Thymus (tissue), 11 donors: ENCODE data around the gene EPHB1. TPM values are rescaled to one million over a fixed set of nuclear protein-coding genes. Genes with fewer than 3 reads are reported as not detected.

Experiments
- DNase-seq, 9 donors: peaks; one replicate each; pipeline ENCODE4 v3.0.0-alpha.2; 2013; ENCODE audit warnings: low spot score in 9 of 9, low read depth in 6 of 9, missing footprints in 1 of 9
- H3K27ac ChIP-seq, 2 donors: one replicate each; pipeline ENCODE4 v1.5.1; 2013; ENCODE audit warnings: control low read depth in 1 of 2, low read depth in 1 of 2, low read length in 1 of 2, mild to moderate bottlenecking in 1 of 2, moderate library complexity in 1 of 2
- H3K27me3 ChIP-seq, 2 donors: one replicate each; pipeline ENCODE4 v1.5.1; 2013; ENCODE audit warnings: low read length in 1 of 2; ENCODE audit not compliant: control insufficient read depth in 2 of 2, insufficient read depth in 1 of 2
- H3K36me3 ChIP-seq, 2 donors: one replicate each; pipeline ENCODE4 v1.5.1; 2013; ENCODE audit warnings: low read length in 1 of 2, mild to moderate bottlenecking in 1 of 2, moderate library complexity in 1 of 2; ENCODE audit not compliant: control insufficient read depth in 2 of 2, insufficient read depth in 2 of 2
- H3K4me1 ChIP-seq, 2 donors: one replicate each; pipeline ENCODE4 v1.5.1; 2013; ENCODE audit warnings: low read length in 2 of 2; ENCODE audit not compliant: control insufficient read depth in 2 of 2, insufficient read depth in 2 of 2
- H3K4me3 ChIP-seq, 2 donors: one replicate each; pipeline ENCODE4 v1.5.1; 2013; ENCODE audit warnings: low read length in 2 of 2, control low read depth in 1 of 2, mild to moderate bottlenecking in 1 of 2
- H3K9me3 ChIP-seq, 2 donors: one replicate each; pipeline ENCODE4 v1.5.1; 2013; ENCODE audit warnings: low read length in 1 of 2, mild to moderate bottlenecking in 1 of 2; ENCODE audit not compliant: control insufficient read depth in 2 of 2, insufficient read depth in 1 of 2
- WGBS: extraction: QIAGEN DNeasy Blood & Tissue Kit; methylation state at CpG from one replicate; pipeline ENCODE4 v1.1.7; 2013; 5-methylcytosine and 5-hydroxymethylcytosine counted together
- polyA plus RNA-seq: library from polyadenylated mRNA; stranded (reverse); fragments of 200-250 nt; gene quantifications from one replicate; pipeline ENCODE4 v1.2.3, GENCODE V29; 2013
- total RNA-seq: library from RNA; stranded (reverse); fragments of 120-200 nt; gene quantifications from one replicate; pipeline ENCODE4 v1.2.4, GENCODE V29; 2013
- donor health status: healthy.

The EPHB1 gene
- total and polyA plus RNA-seq, 2 donors: 0.46 to 0.66 TPM

GRCh38 chr3:135141672-135142071, 346.6 kb downstream of the EPHB1 start:
- Histone ChIP-seq H3K27me3 (no peaks in the 10 kb centered on the region), H3K36me3 (no peaks in the 10 kb centered on the region), H3K4me3 (no peak overlapping the region), H3K4me1 (no peaks in the 10 kb centered on the region), H3K27ac (no peak overlapping the region), H3K9me3 (no peaks in the 10 kb centered on the region)
- 88% methylated on average over 2 of the region's 2 CpGs for WGBS
- DNase-seq: no peak

DNA sequence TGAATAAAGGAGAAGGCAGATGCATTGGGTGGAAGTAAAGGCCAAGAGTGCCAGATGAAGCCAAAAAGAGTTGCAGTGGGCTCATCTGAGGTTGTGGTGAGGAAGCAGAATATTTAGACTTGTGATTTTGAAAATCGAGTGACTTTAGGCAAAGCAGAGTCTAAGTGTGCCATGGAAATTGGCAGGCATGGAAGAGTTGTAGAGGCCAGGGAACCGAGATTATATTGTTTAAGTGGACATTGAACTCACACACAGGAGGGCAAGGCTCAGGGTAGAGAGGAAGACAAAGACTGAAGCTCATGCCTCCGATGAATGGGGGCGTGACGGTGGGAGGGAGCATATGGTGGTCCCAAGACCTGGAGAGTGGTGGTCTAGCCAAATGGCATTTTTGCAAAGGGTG, 347.5 kb downstream of the EPHB1 start:
- DNase-seq: no peak
- no peaks in the 10 kb centered on the region for H3K4me1 ChIP-seq
- no peaks in the 10 kb centered on the region for H3K36me3 ChIP-seq
- H3K27ac ChIP-seq: no peak overlapping the region
- 81% methylated on average over 5 of the region's 5 CpGs for WGBS
- no peaks in the 10 kb centered on the region for H3K9me3 ChIP-seq
- H3K27me3 ChIP-seq: no peaks in the 10 kb centered on the region
- no peak overlapping the region for H3K4me3 ChIP-seq

DNA sequence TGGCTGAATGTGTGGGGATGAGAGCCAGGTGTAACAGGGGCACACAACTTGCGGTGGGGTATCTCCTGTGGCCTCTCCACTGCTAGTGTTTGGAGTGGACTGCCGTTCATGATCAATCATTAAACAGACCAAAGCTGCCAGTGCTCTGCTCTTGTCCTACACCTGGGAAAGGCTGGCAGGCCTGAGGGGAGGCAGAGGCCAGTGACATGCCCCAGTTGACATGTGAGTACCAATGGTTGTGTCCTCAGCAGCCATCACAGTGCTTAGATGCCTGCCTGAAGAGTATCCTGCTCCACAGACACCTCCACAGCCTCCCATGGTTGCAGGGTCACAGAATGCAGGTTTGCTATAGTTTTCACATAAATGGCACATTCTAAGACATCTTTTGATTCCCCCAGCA, 348.4 kb downstream of the EPHB1 start:
- H3K36me3 ChIP-seq: no peaks in the 10 kb centered on the region
- H3K4me1 ChIP-seq: no peaks in the 10 kb centered on the region
- H3K4me3 ChIP-seq: no peak overlapping the region
- H3K27ac ChIP-seq: no peak overlapping the region
- DNase-seq: no peak
- no peaks in the 10 kb centered on the region for H3K27me3 ChIP-seq
- H3K9me3 ChIP-seq: no peaks in the 10 kb centered on the region
- WGBS: 97% methylated on average over 2 of the region's 2 CpGs

GRCh38 chr3:135145581-135145980, 350.5 kb downstream of the EPHB1 start:
- Histone ChIP-seq H3K9me3 (no peaks in the 10 kb centered on the region), H3K27me3 (no peaks in the 10 kb centered on the region), H3K4me3 (no peak overlapping the region), H3K36me3 (no peaks in the 10 kb centered on the region), H3K4me1 (no peaks in the 10 kb centered on the region), H3K27ac (no peak overlapping the region)
- WGBS: 95% methylated on average over 3 of the region's 3 CpGs
- no peak for DNase-seq

- Histone ChIP-seq H3K27ac (no peak overlapping the region), H3K27me3 (no peaks in the 10 kb centered on the region), H3K9me3 (no peaks in the 10 kb centered on the region), H3K36me3 (no peaks in the 10 kb centered on the region), H3K4me3 (no peak overlapping the region), H3K4me1 (no peaks in the 10 kb centered on the region)
- no peak for DNase-seq
- WGBS: 77% methylated on average over 3 of the region's 3 CpGs
Measured at GRCh38 chr3:135147657-135148056, 352.6 kb downstream of the EPHB1 start.

DNA sequence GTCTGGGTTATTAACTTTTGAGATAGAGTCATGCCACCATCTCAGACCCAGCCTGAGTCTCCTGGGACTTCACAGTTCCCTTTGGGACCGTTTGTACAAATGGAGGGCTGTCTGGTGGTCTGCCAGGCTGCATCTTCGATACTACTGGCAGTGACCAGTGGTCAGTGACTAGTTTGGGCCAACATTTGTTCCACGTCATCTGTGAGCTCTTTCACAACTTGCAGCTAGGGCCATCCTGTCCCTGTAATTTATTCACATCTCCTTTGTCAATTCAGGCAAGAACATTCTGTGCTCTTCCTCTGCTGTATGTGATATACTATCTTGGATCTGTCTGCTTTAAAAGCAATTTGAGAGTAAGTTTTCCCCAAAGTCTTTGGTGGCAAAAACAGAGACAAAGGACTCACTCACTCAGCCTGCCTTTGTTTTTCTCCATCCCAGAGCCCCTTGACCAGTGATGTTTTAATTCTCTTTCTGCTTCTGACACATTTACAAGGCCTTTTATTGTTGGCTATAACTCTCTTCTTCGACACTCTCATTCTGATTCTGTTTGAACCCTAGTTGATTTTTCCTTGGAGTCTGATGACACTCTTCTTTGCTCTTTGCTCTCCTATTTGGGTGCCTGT, 353.4 kb downstream of the EPHB1 start:
- Histone ChIP-seq H3K4me1 (no peaks in the 10 kb centered on the region), H3K36me3 (no peaks in the 10 kb centered on the region), H3K9me3 (no peaks in the 10 kb centered on the region), H3K27ac (no peak overlapping the region), H3K4me3 (no peak overlapping the region), H3K27me3 (no peaks in the 10 kb centered on the region)
- WGBS: 54% methylated on average over 4 of the region's 4 CpGs
- no peak for DNase-seq

DNA sequence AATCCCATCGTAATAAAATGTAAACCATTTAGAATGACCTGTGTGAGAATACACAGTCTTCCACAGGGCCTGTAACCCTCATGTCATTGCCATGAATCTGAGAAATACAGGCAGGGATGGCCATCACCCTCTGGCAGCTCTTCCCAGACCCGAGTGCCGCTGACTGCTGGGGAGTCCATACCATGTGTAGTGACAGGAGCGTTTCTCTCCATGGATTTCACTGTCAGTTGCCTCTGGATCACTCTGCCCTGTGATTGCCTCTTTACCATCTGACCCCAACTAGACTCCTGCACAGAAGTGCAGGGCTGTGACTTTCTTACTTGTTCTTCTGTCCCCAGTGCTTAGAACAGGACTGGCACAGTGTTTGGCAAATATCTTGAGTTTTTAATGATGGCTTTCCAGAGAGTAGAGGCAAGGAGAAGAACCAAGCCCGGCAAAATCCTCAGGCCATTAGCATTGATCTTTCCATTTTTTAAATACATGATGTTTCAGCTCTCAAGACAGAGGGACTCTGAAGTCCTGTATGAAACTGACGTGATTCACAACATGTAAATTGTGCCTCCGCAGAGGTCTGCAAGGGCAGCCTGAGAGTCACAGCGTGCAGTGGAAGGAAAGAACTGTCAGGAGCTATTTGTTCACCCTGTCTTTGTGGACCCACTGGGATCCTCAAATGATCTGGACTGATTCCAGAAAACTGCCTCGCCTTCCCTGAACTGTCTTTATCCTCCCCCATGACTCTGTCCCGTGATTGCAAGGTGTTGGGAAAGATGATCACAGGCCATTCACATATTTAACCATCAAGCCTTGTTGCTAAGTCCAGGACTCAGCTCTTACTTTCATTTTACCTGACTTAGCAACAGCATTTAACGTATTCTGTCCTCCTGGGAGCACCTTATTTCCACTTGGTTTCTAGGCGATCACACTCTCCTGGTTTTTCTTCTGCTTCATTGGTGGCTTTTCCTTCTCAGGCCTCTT, 354.9 kb downstream of the EPHB1 start:
- WGBS: 87% methylated on average over 12 of the region's 12 CpGs
- H3K27me3 ChIP-seq: no peaks in the 10 kb centered on the region
- H3K36me3 ChIP-seq: no peaks in the 10 kb centered on the region
- no peak overlapping the region for H3K27ac ChIP-seq
- H3K9me3 ChIP-seq: no peaks in the 10 kb centered on the region
- H3K4me1 ChIP-seq: no peaks in the 10 kb centered on the region
- DNase-seq: no peak
- H3K4me3 ChIP-seq: no peak overlapping the region

GRCh38 chr3:135154186-135154585, 359.1 kb downstream of the EPHB1 start:
- over 99% methylated on average over 2 of the region's 2 CpGs for WGBS

DNA sequence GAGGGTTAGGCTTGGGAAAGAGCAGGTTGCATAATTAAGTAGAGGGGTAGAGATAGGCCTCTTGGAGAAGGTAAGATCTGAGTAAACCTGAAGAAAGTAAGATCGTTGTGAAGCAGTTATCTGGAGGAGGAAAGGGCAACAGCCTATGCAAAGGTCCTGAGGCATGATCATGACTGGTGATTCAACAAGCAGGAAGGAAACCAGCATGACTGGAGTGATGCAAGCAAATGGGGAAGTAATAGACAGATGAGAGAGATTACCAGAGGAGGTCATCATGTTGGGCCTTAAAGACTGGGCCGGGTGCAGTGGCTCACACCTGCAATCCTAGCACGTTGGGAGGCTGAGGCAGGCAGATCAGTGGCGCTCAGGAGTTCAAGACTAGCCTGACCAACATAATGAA, 360.2 kb downstream of the EPHB1 start:
- H3K27me3 ChIP-seq: no peaks in the 10 kb centered on the region
- no peaks in the 10 kb centered on the region for H3K36me3 ChIP-seq
- WGBS: 93% methylated on average over 4 of the region's 4 CpGs
- no peak overlapping the region for H3K4me3 ChIP-seq
- no peaks in the 10 kb centered on the region for H3K9me3 ChIP-seq
- no peaks in the 10 kb centered on the region for H3K4me1 ChIP-seq
- no peak overlapping the region for H3K27ac ChIP-seq
- no peak for DNase-seq

More at GRCh38 chr3:135154186-135154585, 359.1 kb downstream of the EPHB1 start:
- no peaks in the 10 kb centered on the region for H3K27me3 ChIP-seq
- H3K4me3 ChIP-seq: no peak overlapping the region
- H3K9me3 ChIP-seq: no peaks in the 10 kb centered on the region
- DNase-seq: no peak
- H3K36me3 ChIP-seq: no peaks in the 10 kb centered on the region
- H3K4me1 ChIP-seq: no peaks in the 10 kb centered on the region
- no peak overlapping the region for H3K27ac ChIP-seq
